HepG2 (cell line): ENCODE results near the gene CORT. TPM values are rescaled to one million over a fixed set of nuclear protein-coding genes. Genes with fewer than 3 reads are reported as not detected.

ENCODE experiments used
- ATAC-seq: fragments of 200-7000 bp; cut with Tn5 transposase; 3 replicates; pipeline ENCODE4 v1.9.1; 2020; ENCODE audit warnings: mild to moderate bottlenecking, moderate library complexity
- BruUV-seq: library from RNA; stranded (reverse); fragments of 400-500 nt; replicated peaks from 2 replicates; lab custom pipeline; 2021; lab: Mats Ljungman, UMichigan
- CTCF ChIA-PET: fragments of 300-600 bp; formaldehyde crosslinking; extraction: SDS; loops from one replicate; lab custom pipeline; 2021; ENCODE audit warnings: low total read pairs, inconsistent platforms, low intra/inter-chr PET ratio; lab: Yijun Ruan, JAX
- POLR2A ChIA-PET: fragments of 350-600 bp; sonication (Branson Sonifier 250); formaldehyde crosslinking; loops from one replicate; lab custom pipeline; 2020; ENCODE audit warnings: antibody characterized with exemption, inconsistent platforms; lab: Yijun Ruan, JAX
- DNase-seq: peaks from one replicate; pipeline ENCODE4 v3.0.0-alpha.2; 2015; ENCODE audit warnings: low spot score
- FAIRE-seq: peaks from 3 replicates; lab custom pipeline; 2011; peaks lifted over from hg19 to GRCh38; lab: Jason Lieb, UNC
- H2AFZ ChIP-seq: one replicate; pipeline ENCODE4 v1.6.1; 2011; ENCODE audit warnings: low read length, inconsistent platforms
- H3K27ac ChIP-seq: fragments of 300-600 bp; 3 replicates; pipeline ENCODE4 v1.8.0; 2011; ENCODE audit warnings: mixed run types, mild to moderate bottlenecking, mixed read lengths, low read length, inconsistent platforms; ENCODE audit not compliant: insufficient read depth; ENCODE audit errors: extremely low read length
- H3K27me3 ChIP-seq, 2 experiments: fragments of 200-600 bp in 1 of 2; 2 replicates in 1 of 2; 3 replicates in 1 of 2; pipeline versions ENCODE4 v1.6.0 to v1.8.0; 2011; ENCODE audit warnings: low read length in 2 of 2, mild to moderate bottlenecking in 2 of 2, moderate library complexity in 2 of 2, inconsistent platforms in 1 of 2; ENCODE audit not compliant: insufficient read depth in 2 of 2, control insufficient read depth in 1 of 2
- H3K36me3 ChIP-seq, 2 experiments: fragments of 200-600 bp in 1 of 2; replicated peaks in 1 of 2; 2 replicates in 1 of 2; 3 replicates in 1 of 2; pipeline versions ENCODE4 v1.5.1 to v1.8.0; 2011; ENCODE audit warnings: low read length in 2 of 2, inconsistent platforms in 1 of 2; ENCODE audit not compliant: insufficient read depth in 2 of 2, control insufficient read depth in 1 of 2
- H3K4me1 ChIP-seq: 2 replicates; pipeline ENCODE4 v1.5.1; 2012; ENCODE audit warnings: low read length, inconsistent platforms; ENCODE audit not compliant: insufficient read depth
- H3K4me2 ChIP-seq: 2 replicates; pipeline ENCODE4 v1.6.0; 2011; ENCODE audit warnings: low read depth, low read length, inconsistent platforms
- H3K4me3 ChIP-seq, 3 experiments: fragments of 200-600 bp in 1 of 3; sonication (generic), shearing (Covaris generic) in 1 of 3; replicated peaks in 1 of 3; 2 replicates each; pipeline ENCODE4 v1.5.1; 2011 to 2016; ENCODE audit warnings: low read length in 3 of 3, inconsistent platforms in 2 of 3, low read depth in 2 of 3, mild to moderate bottlenecking in 2 of 3, control low read depth in 1 of 3, mixed read lengths in 1 of 3; ENCODE audit not compliant: insufficient read depth in 1 of 3
- H3K79me2 ChIP-seq: one replicate; pipeline ENCODE4 v1.6.1; 2011; ENCODE audit warnings: low read length, inconsistent platforms; ENCODE audit not compliant: insufficient read depth
- H3K9ac ChIP-seq: 2 replicates; pipeline ENCODE4 v1.6.0; 2011; ENCODE audit warnings: mild to moderate bottlenecking, low read depth, low read length, inconsistent platforms; ENCODE audit not compliant: insufficient read depth
- H3K9me3 ChIP-seq: 2 replicates; pipeline ENCODE4 v1.5.1; 2012; ENCODE audit warnings: mild to moderate bottlenecking, low read length
- H4K20me1 ChIP-seq: 2 replicates; pipeline ENCODE4 v1.6.0; 2011; ENCODE audit warnings: inconsistent platforms, mild to moderate bottlenecking, low read length, moderate library complexity; ENCODE audit not compliant: insufficient read depth
- ATF7-NPFF ChIP-seq: sonication (generic); formaldehyde crosslinking; IDR thresholded peaks from 2 replicates; pipeline ENCODE4 v1.8.1; 2023; ENCODE audit warnings: mild to moderate bottlenecking, low read depth, missing genetic modification reagents, moderate library complexity
- HNF4A ChIP-seq: sonication (generic); formaldehyde crosslinking; IDR thresholded peaks from 2 replicates; pipeline ENCODE4 v1.4.0; 2020; ENCODE audit warnings: missing genetic modification reagents
- KDM5A ChIP-seq: fragments of 200-600 bp; sonication (generic); IDR thresholded peaks from 2 replicates; pipeline ENCODE4 v1.7.0; 2018; ENCODE audit warnings: antibody characterized with exemption, mild to moderate bottlenecking, low read length, borderline replicate concordance
- MAX ChIP-seq: IDR thresholded peaks from 2 replicates; pipeline ENCODE4 v1.6.1; 2012; ENCODE audit warnings: inconsistent platforms
- SALL1 ChIP-seq: sonication (generic); formaldehyde crosslinking; IDR thresholded peaks from 2 replicates; pipeline ENCODE4 v1.8.0; 2022; ENCODE audit warnings: mild to moderate bottlenecking, missing genetic modification reagents
- SIX4 ChIP-seq: sonication (generic); formaldehyde crosslinking; IDR thresholded peaks from 2 replicates; pipeline ENCODE4 v1.4.0; 2020; ENCODE audit warnings: missing genetic modification reagents
- TAF1 ChIP-seq: sonication (generic); formaldehyde crosslinking; IDR thresholded peaks from 2 replicates; pipeline ENCODE4 v1.4.0; 2020; ENCODE audit warnings: missing genetic modification reagents
- XBP1 ChIP-seq: sonication (generic); formaldehyde crosslinking; IDR thresholded peaks from 2 replicates; pipeline ENCODE4 v1.5.0; 2020; ENCODE audit warnings: missing genetic modification reagents
- ZFP90 ChIP-seq: sonication (generic); formaldehyde crosslinking; IDR thresholded peaks from 2 replicates; pipeline ENCODE4 v1.8.0; 2022; ENCODE audit warnings: missing genetic modification reagents, mild to moderate bottlenecking, inconsistent platforms, borderline replicate concordance
- ZNF12 ChIP-seq: sonication (generic); formaldehyde crosslinking; IDR thresholded peaks from 2 replicates; pipeline ENCODE4 v1.5.0; 2020; ENCODE audit warnings: missing genetic modification reagents
- WGBS: methylation state at CpG from one replicate; pipeline ENCODE4 v1.1.6; 2017; ENCODE audit warnings: low lambda C conversion rate; 5-methylcytosine and 5-hydroxymethylcytosine counted together
- in situ Hi-C: cut with HindIII; loops from 2 replicates; pipeline ENCODE4 v1.10.0; 2017; ENCODE audit warnings: low pct_unique_long_range_greater_than_20kb; ENCODE audit not compliant: extremely low pct_ligation_motif_present
- intact Hi-C: fragments of 100-400 bp; cut with micrococcal nuclease; formaldehyde crosslinking; loops from one replicate; pipeline ENCODE4 v1.10.0; 2022; ENCODE audit not compliant: unreplicated experiment
- polyA plus RNA-seq, 8 experiments: library from polyadenylated mRNA; depleted of rRNA in 3 of 8; stranded (reverse) in 7 of 8; unstranded in 1 of 8; fragments of >200 nt; fragmentation: Illumina TruSeq in 4 of 8; extraction: Trizol in 4 of 8; gene quantifications; 2 replicates each; pipeline versions ENCODE4 v1.2.1 to v1.2.3, GENCODE V29; 2011 to 2016; ENCODE audit warnings: low read depth in 4 of 8, missing spikeins in 1 of 8, mixed read lengths in 1 of 8; ENCODE audit not compliant: insufficient read depth in 1 of 8
- total RNA-seq, 5 experiments: library from RNA; depleted of rRNA; stranded (reverse); fragments of >200 nt; fragmentation: Illumina TruSeq; extraction: Trizol; gene quantifications; 2 replicates each; pipeline ENCODE4 v1.2.3, GENCODE V29; 2016; ENCODE audit warnings: low read depth in 1 of 5

The CORT gene
- total and polyA plus RNA-seq, 2 of the 13 experiments (the other 11 are each of a cell fraction or from before 2014, with no cell fraction given), result 0.11 to 0.62 TPM

- TF ChIP-seq MAX (peak; percentile 54; the same call in 1 of the 2 replicates), TAF1 (CRISPR knock-in tag) (peak; percentile 93), XBP1 (0 out of 2 replicates have a peak, but pooled peaks have one; percentile 22), ZFP90 (CRISPR knock-in tag) (no peak; the same call in 1 of the 2 replicates), SIX4 (CRISPR knock-in tag) (peak; percentile 36; the same call in 1 of the 2 replicates)
Observed at GRCh38 chr1:10474613-10475507, 25.0 kb downstream of the CORT start, which contains the start of gene PEX14 (continued).

GRCh38 chr1:10475510-10475909, 25.7 kb downstream of the CORT start:
- ATAC-seq, result no peak
- no peak for FAIRE-seq
- Histone ChIP-seq H3K27ac (peak overlapping the region; percentile 71), H3K79me2 (peaks cover 51% of the 10 kb centered on the region), H3K4me2 (peak overlapping the region; percentile 89), H3K4me1 (peaks cover 45% of the 10 kb centered on the region), H4K20me1 (no peaks in the 10 kb centered on the region), H3K36me3 (0 out of 5 replicates have a peak, but pooled peaks cover 2 to 4% of the 10 kb centered on the region in 2 experiments), H2AFZ (no peak overlapping the region), H3K9ac (peak overlapping the region; percentile 78)
- no TSS peak for BruUV-seq
- POLR2A ChIA-PET, result interaction anchor here (0.6 kb wide), 2 partner anchors 16 to 1103 kb away, joined by 3 read pairs; no protein-coding TSS in a partner anchor
- WGBS, result 0% methylated on average over 5 of the region's 13 CpGs
- intact Hi-C loops (loop anchor here (1.0 kb wide), 1 partner anchor 19 kb away; no protein-coding TSS in a partner anchor), in situ Hi-C loops (loop anchor here (10.0 kb wide), 1 partner anchor 91 kb away; no protein-coding TSS in a partner anchor)
- 0 out of 2 replicates have a peak, but pooled peaks have one; percentile 38 for TF ChIP-seq ZNF12
- 0 out of 2 replicates have a peak, but pooled peaks have one; percentile 5 for TF ChIP-seq SALL1
- peak; percentile 31; the same call in 1 of the 2 replicates for TF ChIP-seq KDM5A
- TF ChIP-seq ATF7-NPFF (CRISPR knock-in tag), result no peak
- TF ChIP-seq HNF4A (CRISPR knock-in tag), result 0 out of 2 replicates have a peak, but pooled peaks have one; percentile 9
- TF ChIP-seq, all 625 proteins: peak for 4
- no peaks in the 10 kb centered on the region; a peak in 1 of 5 replicates for H3K27me3 ChIP-seq
- H3K4me3 ChIP-seq, result peak overlapping the region; percentile 88 to 93 (median 88)
- CTCF ChIA-PET, result interaction anchor here (1.1 kb wide), 1 partner anchor 45 kb away, joined by 3 read pairs; the partner anchor contains the start of gene CENPS
- no peaks in the 10 kb centered on the region for H3K9me3 ChIP-seq
- no peak for DNase-seq
